Measurements from ENCODE around the gene CNST. TPM values are rescaled to one million over a fixed set of nuclear protein-coding genes. Genes with fewer than 3 reads are reported as not detected.

Gene CNST, protein sequence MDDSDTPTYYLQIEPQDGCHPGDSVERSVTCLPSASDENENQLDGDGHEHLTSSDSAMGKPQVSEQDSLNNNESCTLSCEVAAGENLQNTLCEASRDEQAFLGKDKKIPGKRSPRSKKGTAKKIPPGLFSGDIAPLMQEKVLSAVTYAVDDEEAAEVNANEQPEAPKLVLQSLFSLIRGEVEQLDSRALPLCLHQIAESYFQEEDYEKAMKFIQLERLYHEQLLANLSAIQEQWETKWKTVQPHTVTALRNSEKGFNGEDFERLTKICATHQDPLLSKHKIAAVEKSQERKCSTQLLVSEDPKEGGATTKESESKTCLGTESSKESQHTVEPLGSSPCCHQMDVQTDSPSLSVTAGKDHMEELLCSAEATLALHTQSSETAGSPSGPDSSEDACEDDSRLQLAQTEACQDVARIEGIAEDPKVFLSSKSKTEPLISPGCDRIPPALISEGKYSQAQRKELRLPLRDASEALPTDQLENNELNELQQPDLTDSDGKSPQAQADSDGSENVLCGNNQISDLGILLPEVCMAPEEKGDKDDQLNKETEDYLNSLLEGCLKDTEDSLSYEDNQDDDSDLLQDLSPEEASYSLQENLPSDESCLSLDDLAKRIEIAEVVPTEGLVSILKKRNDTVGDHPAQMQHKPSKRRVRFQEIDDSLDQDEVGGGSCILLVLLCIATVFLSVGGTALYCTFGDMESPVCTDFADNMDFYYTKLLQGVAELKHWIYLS
- total RNA-seq: 12.0 and 18.5 TPM in 2 replicates

DNA sequence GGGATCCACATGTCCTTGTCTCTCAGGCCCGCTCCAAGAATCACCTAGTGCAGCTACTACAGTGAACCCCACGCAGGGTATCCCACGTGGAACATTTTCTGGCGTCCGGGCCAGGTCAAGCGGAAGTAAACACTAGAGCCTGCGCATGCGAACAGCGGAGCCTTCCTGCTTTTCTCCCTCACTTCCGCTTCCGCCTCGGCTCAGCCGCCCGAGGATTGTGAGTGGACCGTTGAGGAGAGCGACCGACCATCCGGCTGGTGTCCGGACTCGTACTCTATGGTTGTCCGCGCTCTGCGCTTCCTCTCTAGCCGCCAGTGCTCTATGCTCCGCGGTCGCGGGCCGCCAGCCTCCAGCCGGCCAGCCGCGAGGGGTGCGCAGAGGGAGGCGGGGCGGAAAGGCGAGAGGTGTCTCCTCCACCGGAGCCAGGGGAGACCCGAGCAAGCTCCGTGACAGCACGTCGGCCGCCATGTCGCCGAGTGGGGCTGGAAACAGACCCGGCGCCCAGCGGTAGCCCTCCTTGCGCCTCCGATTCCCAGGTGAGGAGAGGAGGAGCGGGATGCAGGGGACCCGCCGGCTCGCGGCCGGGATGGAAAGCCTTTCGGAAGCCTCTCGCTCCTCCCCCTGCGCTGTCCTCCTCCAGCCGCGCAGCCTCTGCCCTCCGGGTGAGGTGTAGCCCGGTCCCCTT lies at the start of gene CNST, which contains the start of gene TFB2M:
Gene CNST, plus strand, starts transcription at position 329 of the 685 bp plus-strand sequence. CDS start 25,107 bp downstream, outside the sequence.
Gene TFB2M, minus strand, starts transcription at position 134 of the 685 bp plus-strand sequence. Its CDS starts 123 bp downstream, at position 11.

Other genes starting within 250 kb of the CNST start
- 15.9 and 17.8 TPM in 2 replicates for gene SMYD3, start 59.2 kb upstream of the CNST start, total RNA-seq
- gene TFB2M, start 195 bp upstream of the CNST start, total RNA-seq: 15.1 and 17.0 TPM in 2 replicates
- gene SCCPDH, start 158.0 kb downstream of the CNST start, total RNA-seq: 17.0 and 17.5 TPM in 2 replicates

All from cardiac ventricle fibroblast (primary cell).